HepG2 (cell line): ENCODE results near the gene NOS2. TPM values are rescaled to one million over a fixed set of nuclear protein-coding genes. Genes with fewer than 3 reads are reported as not detected.

Source experiments
- ATAC-seq: fragments of 200-7000 bp; cut with Tn5 transposase; 3 replicates; pipeline ENCODE4 v1.9.1; 2020; ENCODE audit warnings: mild to moderate bottlenecking, moderate library complexity
- BruUV-seq: library from RNA; stranded (reverse); fragments of 400-500 nt; replicated peaks from 2 replicates; lab custom pipeline; 2021; lab: Mats Ljungman, UMichigan
- CTCF ChIA-PET: fragments of 300-600 bp; formaldehyde crosslinking; extraction: SDS; loops from one replicate; lab custom pipeline; 2021; ENCODE audit warnings: low total read pairs, inconsistent platforms, low intra/inter-chr PET ratio; lab: Yijun Ruan, JAX
- POLR2A ChIA-PET: fragments of 350-600 bp; sonication (Branson Sonifier 250); formaldehyde crosslinking; loops from one replicate; lab custom pipeline; 2020; ENCODE audit warnings: antibody characterized with exemption, inconsistent platforms; lab: Yijun Ruan, JAX
- DNase-seq: peaks from one replicate; pipeline ENCODE4 v3.0.0-alpha.2; 2015; ENCODE audit warnings: low spot score
- FAIRE-seq: peaks from 3 replicates; lab custom pipeline; 2011; peaks lifted over from hg19 to GRCh38; lab: Jason Lieb, UNC
- H2AFZ ChIP-seq: one replicate; pipeline ENCODE4 v1.6.1; 2011; ENCODE audit warnings: low read length, inconsistent platforms
- H3K27ac ChIP-seq: fragments of 300-600 bp; 3 replicates; pipeline ENCODE4 v1.8.0; 2011; ENCODE audit warnings: mixed run types, mild to moderate bottlenecking, mixed read lengths, low read length, inconsistent platforms; ENCODE audit not compliant: insufficient read depth; ENCODE audit errors: extremely low read length
- H3K27me3 ChIP-seq, 2 experiments: fragments of 200-600 bp in 1 of 2; 2 replicates in 1 of 2; 3 replicates in 1 of 2; pipeline versions ENCODE4 v1.6.0 to v1.8.0; 2011; ENCODE audit warnings: low read length in 2 of 2, mild to moderate bottlenecking in 2 of 2, moderate library complexity in 2 of 2, inconsistent platforms in 1 of 2; ENCODE audit not compliant: insufficient read depth in 2 of 2, control insufficient read depth in 1 of 2
- H3K36me3 ChIP-seq, 2 experiments: fragments of 200-600 bp in 1 of 2; replicated peaks in 1 of 2; 2 replicates in 1 of 2; 3 replicates in 1 of 2; pipeline versions ENCODE4 v1.5.1 to v1.8.0; 2011; ENCODE audit warnings: low read length in 2 of 2, inconsistent platforms in 1 of 2; ENCODE audit not compliant: insufficient read depth in 2 of 2, control insufficient read depth in 1 of 2
- H3K4me1 ChIP-seq: 2 replicates; pipeline ENCODE4 v1.5.1; 2012; ENCODE audit warnings: low read length, inconsistent platforms; ENCODE audit not compliant: insufficient read depth
- H3K4me2 ChIP-seq: 2 replicates; pipeline ENCODE4 v1.6.0; 2011; ENCODE audit warnings: low read depth, low read length, inconsistent platforms
- H3K4me3 ChIP-seq, 3 experiments: fragments of 200-600 bp in 1 of 3; sonication (generic), shearing (Covaris generic) in 1 of 3; replicated peaks in 1 of 3; 2 replicates each; pipeline ENCODE4 v1.5.1; 2011 to 2016; ENCODE audit warnings: low read length in 3 of 3, inconsistent platforms in 2 of 3, low read depth in 2 of 3, mild to moderate bottlenecking in 2 of 3, control low read depth in 1 of 3, mixed read lengths in 1 of 3; ENCODE audit not compliant: insufficient read depth in 1 of 3
- H3K79me2 ChIP-seq: one replicate; pipeline ENCODE4 v1.6.1; 2011; ENCODE audit warnings: low read length, inconsistent platforms; ENCODE audit not compliant: insufficient read depth
- H3K9ac ChIP-seq: 2 replicates; pipeline ENCODE4 v1.6.0; 2011; ENCODE audit warnings: mild to moderate bottlenecking, low read depth, low read length, inconsistent platforms; ENCODE audit not compliant: insufficient read depth
- H3K9me3 ChIP-seq: 2 replicates; pipeline ENCODE4 v1.5.1; 2012; ENCODE audit warnings: mild to moderate bottlenecking, low read length
- H4K20me1 ChIP-seq: 2 replicates; pipeline ENCODE4 v1.6.0; 2011; ENCODE audit warnings: inconsistent platforms, mild to moderate bottlenecking, low read length, moderate library complexity; ENCODE audit not compliant: insufficient read depth
- AGO2 ChIP-seq: fragments of 200-400 bp; formaldehyde crosslinking; optimal IDR thresholded peaks from 2 replicates; pipeline ENCODE3; 2017; ENCODE audit warnings: mild to moderate bottlenecking, low read depth, low read length, moderate library complexity
- ATF7 ChIP-seq, 2 experiments: fragments of 450-650 bp in 1 of 2; sonication (generic) in 1 of 2; formaldehyde crosslinking in 1 of 2; IDR thresholded peaks; 2 replicates each; pipeline versions ENCODE4 v1.4.0 to v1.6.1; 2016 to 2020; ENCODE audit warnings: antibody characterized with exemption in 1 of 2, mild to moderate bottlenecking in 1 of 2, missing genetic modification reagents in 1 of 2
- CBFB ChIP-seq: sonication (generic); formaldehyde crosslinking; IDR thresholded peaks from 2 replicates; pipeline ENCODE4 v1.4.0; 2020; ENCODE audit warnings: missing genetic modification reagents
- CHD4 ChIP-seq: fragments of 200-600 bp; sonication (generic); IDR thresholded peaks from 2 replicates; pipeline ENCODE4 v1.7.0; 2017; ENCODE audit warnings: mild to moderate bottlenecking, low read length, borderline replicate concordance
- NFIB ChIP-seq: sonication (generic); formaldehyde crosslinking; IDR thresholded peaks from 2 replicates; pipeline ENCODE4 v1.9.0; 2021; ENCODE audit warnings: missing genetic modification reagents, mild to moderate bottlenecking, borderline replicate concordance
- PCBP2 ChIP-seq: fragments of 200-400 bp; formaldehyde crosslinking; optimal IDR thresholded peaks from 2 replicates; pipeline ENCODE3; 2018; ENCODE audit warnings: low read length, low read depth; ENCODE audit not compliant: poor library complexity, severe bottlenecking
- RARA ChIP-seq: IDR thresholded peaks from 2 replicates; pipeline ENCODE4 v1.6.1; 2016; ENCODE audit warnings: missing genetic modification reagents, missing compliant biosample characterization
- SATB2 ChIP-seq: sonication (generic); formaldehyde crosslinking; IDR thresholded peaks from 2 replicates; pipeline ENCODE4 v1.5.0; 2020; ENCODE audit warnings: missing genetic modification reagents
- ZNF354B ChIP-seq: sonication (generic); formaldehyde crosslinking; IDR thresholded peaks from 2 replicates; pipeline ENCODE4 v1.8.0; 2022; ENCODE audit warnings: mild to moderate bottlenecking, missing genetic modification reagents
- ZNF678 ChIP-seq: sonication (generic); formaldehyde crosslinking; IDR thresholded peaks from 2 replicates; pipeline ENCODE4 v1.4.0; 2020; ENCODE audit warnings: mild to moderate bottlenecking, missing genetic modification reagents
- WGBS: methylation state at CpG from one replicate; pipeline ENCODE4 v1.1.6; 2017; ENCODE audit warnings: low lambda C conversion rate; 5-methylcytosine and 5-hydroxymethylcytosine counted together
- in situ Hi-C: cut with HindIII; loops from 2 replicates; pipeline ENCODE4 v1.10.0; 2017; ENCODE audit warnings: low pct_unique_long_range_greater_than_20kb; ENCODE audit not compliant: extremely low pct_ligation_motif_present
- intact Hi-C: fragments of 100-400 bp; cut with micrococcal nuclease; formaldehyde crosslinking; loops from one replicate; pipeline ENCODE4 v1.10.0; 2022; ENCODE audit not compliant: unreplicated experiment
- polyA plus RNA-seq, 8 experiments: library from polyadenylated mRNA; depleted of rRNA in 3 of 8; stranded (reverse) in 7 of 8; unstranded in 1 of 8; fragments of >200 nt; fragmentation: Illumina TruSeq in 4 of 8; extraction: Trizol in 4 of 8; gene quantifications; 2 replicates each; pipeline versions ENCODE4 v1.2.1 to v1.2.3, GENCODE V29; 2011 to 2016; ENCODE audit warnings: low read depth in 4 of 8, missing spikeins in 1 of 8, mixed read lengths in 1 of 8; ENCODE audit not compliant: insufficient read depth in 1 of 8
- total RNA-seq, 5 experiments: library from RNA; depleted of rRNA; stranded (reverse); fragments of >200 nt; fragmentation: Illumina TruSeq; extraction: Trizol; gene quantifications; 2 replicates each; pipeline ENCODE4 v1.2.3, GENCODE V29; 2016; ENCODE audit warnings: low read depth in 1 of 5
- TF ChIP-seq, protein P1 (sequence below): sonication (generic); formaldehyde crosslinking; IDR thresholded peaks from 2 replicates; pipeline ENCODE4 v1.8.0; 2022; ENCODE audit warnings: missing genetic modification reagents, low read depth, mild to moderate bottlenecking, borderline replicate concordance
- TF ChIP-seq, protein P2 (sequence below): sonication (generic); formaldehyde crosslinking; IDR thresholded peaks from 2 replicates; pipeline ENCODE4 v1.4.0; 2020; ENCODE audit warnings: missing genetic modification reagents, mild to moderate bottlenecking, borderline replicate concordance

The NOS2 gene
- total and polyA plus RNA-seq, 2 of the 13 experiments (the other 11 are each of a cell fraction or from before 2014, with no cell fraction given), result 0.02 TPM; not detected in 1

DNA sequence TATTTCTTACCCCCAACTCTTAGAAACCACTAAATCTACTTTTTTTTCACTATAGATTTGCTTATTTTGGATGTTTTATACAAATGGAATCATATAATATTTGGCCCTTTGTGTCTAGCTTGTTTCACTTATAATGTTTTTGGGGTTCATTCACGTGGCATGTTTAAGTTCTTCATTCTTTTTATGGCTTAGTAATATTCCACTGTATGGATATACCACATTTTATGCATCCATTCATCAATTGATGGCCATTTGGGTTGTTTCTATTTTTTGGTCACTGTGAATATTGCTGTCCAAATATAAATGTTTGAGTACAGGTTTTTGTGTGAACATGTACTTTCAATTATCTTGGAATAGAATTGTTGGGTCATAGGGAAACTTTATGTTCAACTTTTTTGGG lies 9.2 kb upstream of the NOS2 start:
- no peak for DNase-seq
- 0 out of 5 replicates have a peak, but pooled peaks cover 1 to 9% of the 10 kb centered on the region in 2 experiments for H3K27me3 ChIP-seq
- H3K9ac ChIP-seq, result no peak overlapping the region
- ChIA-PET POLR2A (no interaction called here), CTCF (no interaction called here)
- TF ChIP-seq ZNF354B (CRISPR knock-in tag) (no peak), PCBP2 (no peak), ZNF678 (CRISPR knock-in tag) (no peak), ATF7 (IDR thresholded peaks at IDR 0.05) (no peak), ATF7 (CRISPR knock-in tag; IDR thresholded peaks at IDR 0.05) (no peak), CHD4 (no peak), RARA (CRISPR knock-in tag) (no peak), CBFB (CRISPR knock-in tag) (no peak), AGO2 (no peak), NFIB (CRISPR knock-in tag) (no peak), SATB2 (CRISPR knock-in tag) (no peak)
- TF ChIP-seq, protein P1, sequence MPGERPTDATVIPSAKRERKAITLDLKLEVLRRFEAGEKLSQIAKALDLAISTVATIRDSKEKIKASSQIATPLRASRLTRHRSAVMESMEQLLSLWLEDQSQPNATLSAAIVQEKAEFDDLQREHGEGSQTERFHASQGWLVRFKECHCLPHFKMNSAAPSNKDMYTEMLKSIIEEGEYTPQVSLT (CRISPR knock-in tag), result no peak
- TF ChIP-seq, protein P2, sequence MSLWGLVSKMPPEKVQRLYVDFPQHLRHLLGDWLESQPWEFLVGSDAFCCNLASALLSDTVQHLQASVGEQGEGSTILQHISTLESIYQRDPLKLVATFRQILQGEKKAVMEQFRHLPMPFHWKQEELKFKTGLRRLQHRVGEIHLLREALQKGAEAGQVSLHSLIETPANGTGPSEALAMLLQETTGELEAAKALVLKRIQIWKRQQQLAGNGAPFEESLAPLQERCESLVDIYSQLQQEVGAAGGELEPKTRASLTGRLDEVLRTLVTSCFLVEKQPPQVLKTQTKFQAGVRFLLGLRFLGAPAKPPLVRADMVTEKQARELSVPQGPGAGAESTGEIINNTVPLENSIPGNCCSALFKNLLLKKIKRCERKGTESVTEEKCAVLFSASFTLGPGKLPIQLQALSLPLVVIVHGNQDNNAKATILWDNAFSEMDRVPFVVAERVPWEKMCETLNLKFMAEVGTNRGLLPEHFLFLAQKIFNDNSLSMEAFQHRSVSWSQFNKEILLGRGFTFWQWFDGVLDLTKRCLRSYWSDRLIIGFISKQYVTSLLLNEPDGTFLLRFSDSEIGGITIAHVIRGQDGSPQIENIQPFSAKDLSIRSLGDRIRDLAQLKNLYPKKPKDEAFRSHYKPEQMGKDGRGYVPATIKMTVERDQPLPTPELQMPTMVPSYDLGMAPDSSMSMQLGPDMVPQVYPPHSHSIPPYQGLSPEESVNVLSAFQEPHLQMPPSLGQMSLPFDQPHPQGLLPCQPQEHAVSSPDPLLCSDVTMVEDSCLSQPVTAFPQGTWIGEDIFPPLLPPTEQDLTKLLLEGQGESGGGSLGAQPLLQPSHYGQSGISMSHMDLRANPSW, result no peak
- no peaks in the 10 kb centered on the region for H4K20me1 ChIP-seq
- no peak overlapping the region for H3K4me2 ChIP-seq
- WGBS, result 0% methylated on average over 1 of the region's 1 CpG
- H3K9me3 ChIP-seq, result no peaks in the 10 kb centered on the region
- ATAC-seq, result no peak
- BruUV-seq, result no TSS peak
- no peak overlapping the region for H3K27ac ChIP-seq
- H3K79me2 ChIP-seq, result no peaks in the 10 kb centered on the region
- in situ Hi-C loops, result loop anchor here (5.0 kb wide), 1 partner anchor 68 kb away; no protein-coding TSS in a partner anchor
- no peak overlapping the region for H3K4me3 ChIP-seq
- H3K4me1 ChIP-seq, result peaks cover 14% of the 10 kb centered on the region; the same call in 1 of the 2 replicates
- FAIRE-seq, result no peak
- no peak overlapping the region for H2AFZ ChIP-seq
- no peaks in the 10 kb centered on the region for H3K36me3 ChIP-seq
- intact Hi-C loops, result loop anchor here (5.0 kb wide), 1 partner anchor 157 kb away; no protein-coding TSS in a partner anchor
